ENCODE data around the gene M1AP. TPM values are rescaled to one million over a fixed set of nuclear protein-coding genes. Genes with fewer than 3 reads are reported as not detected.

Gene M1AP
- total and polyA plus RNA-seq, 2 of the 8 experiments (the other 6 are each of a cell fraction or from before 2014, with no cell fraction given) = 4.8 TPM

- no peak for TF ChIP-seq KDM1A (IDR thresholded peaks at IDR 0.05; ENCODE audit: borderline replicate concordance, low read length)
- TF ChIP-seq EP300 (IDR thresholded peaks at IDR 0.05; ENCODE audit: borderline replicate concordance in 1 of 2, low read depth in 2 of 2, low read length in 2 of 2) = no peak
- no peak for TF ChIP-seq SP4 (IDR thresholded peaks at IDR 0.05; ENCODE audit: low read length)
Observed at GRCh38 chr2:74688881-74689280, 40.8 kb upstream of the M1AP start (continued).
